ENCODE measurements around the gene TFAM. TPM values are rescaled to one million over a fixed set of nuclear protein-coding genes. Genes with fewer than 3 reads are reported as not detected.

Gene TFAM
- 36.9 TPM for total RNA-seq

DNA sequence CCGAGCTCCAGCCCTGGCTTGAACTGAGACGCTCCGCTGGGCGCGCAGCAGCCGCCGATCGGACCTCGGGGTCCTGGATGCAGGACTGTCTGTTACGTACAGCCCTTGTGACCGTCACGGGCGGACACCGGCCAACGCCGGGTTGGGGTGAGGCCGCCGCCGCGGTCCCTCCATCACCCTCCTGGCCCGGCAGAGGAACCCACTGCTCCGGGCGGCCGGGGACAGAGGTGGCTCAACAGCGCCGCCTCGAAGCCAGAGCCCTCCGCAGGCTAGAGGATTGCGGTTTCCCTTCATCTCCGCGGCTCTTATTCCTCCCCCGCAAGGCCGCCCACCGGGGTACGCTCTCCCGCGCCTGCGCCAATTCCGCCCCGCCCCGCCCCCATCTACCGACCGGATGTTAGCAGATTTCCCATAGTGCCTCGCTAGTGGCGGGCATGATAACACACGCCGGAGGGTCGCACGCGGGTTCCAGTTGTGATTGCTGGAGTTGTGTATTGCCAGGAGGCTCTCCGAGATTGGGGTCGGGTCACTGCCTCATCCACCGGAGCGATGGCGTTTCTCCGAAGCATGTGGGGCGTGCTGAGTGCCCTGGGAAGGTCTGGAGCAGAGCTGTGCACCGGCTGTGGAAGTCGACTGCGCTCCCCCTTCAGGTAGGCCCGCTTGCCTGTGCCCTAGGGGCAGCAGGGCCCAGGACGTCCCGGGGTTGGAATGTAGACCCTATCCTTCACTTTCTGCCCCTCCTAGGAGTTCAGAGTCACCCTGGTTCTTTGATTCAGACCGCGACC lies at the start of gene TFAM:
TSS of gene TFAM (plus strand) at position 412 of the 785 bp plus-strand sequence. CDS start at position 550, 138 bp downstream.
- peak; percentile 97 for DNase-seq (ENCODE audit: low spot score)

DNA sequence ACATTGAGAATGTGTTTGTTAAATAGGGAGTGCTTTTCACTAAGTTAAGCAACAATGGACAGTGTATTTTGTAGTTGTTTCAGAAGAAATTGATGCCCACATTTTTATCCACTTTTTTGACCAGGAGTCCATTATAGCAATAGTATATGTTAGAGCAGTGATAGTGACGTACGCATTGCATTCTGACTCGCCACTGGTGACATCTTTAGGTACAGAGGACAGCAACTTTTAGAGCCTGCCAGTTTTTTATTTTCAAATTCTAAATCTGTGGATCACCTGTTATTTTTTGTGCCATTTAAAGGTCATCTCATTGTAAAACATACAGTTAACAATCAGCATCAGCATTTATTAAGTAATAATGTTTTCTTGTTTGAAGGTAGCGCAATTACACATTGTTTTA lies 49.0 kb upstream of the TFAM start:
- no peak for DNase-seq (ENCODE audit: low spot score)

DNA sequence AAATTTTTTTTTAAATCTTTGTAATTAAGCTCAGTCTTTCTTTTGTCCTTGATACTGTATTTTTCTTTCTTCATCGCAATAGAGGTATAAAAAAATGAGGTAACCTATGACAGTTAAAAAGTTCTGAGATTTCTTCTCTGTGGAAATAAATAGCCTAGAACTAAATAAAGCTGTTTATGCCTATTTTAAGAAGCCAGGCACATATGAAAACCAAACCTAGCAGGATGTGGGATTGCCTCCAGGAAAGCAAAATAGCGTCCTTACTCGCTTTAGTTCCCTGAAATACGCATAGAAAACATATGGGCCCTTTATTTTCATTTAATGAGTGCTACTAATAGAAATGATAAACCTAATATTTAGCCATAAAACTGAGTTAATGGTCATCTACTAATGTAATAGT lies 43.8 kb upstream of the TFAM start:
- no peak for DNase-seq (ENCODE audit: low spot score)

DNA sequence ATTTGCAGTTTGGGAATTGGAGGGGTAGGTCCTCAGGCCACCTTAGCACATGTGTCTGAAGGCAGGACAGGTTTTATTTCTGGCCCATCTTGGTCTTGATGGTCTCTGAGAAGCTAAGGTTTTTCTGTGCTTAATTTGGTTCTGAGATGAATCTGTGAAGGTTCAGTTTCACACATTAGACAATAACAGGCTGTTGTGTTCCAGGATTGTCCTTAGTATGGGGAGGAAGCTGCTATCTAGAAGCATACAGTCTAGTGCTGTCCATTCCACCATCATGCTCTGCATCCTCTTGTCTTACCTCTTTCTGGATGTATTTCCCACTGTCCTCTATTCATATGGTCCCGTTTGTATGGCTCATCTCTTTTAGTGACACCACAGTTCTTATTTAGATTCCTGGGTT lies 43.3 kb upstream of the TFAM start:
- no peak for DNase-seq (ENCODE audit: low spot score)

DNA sequence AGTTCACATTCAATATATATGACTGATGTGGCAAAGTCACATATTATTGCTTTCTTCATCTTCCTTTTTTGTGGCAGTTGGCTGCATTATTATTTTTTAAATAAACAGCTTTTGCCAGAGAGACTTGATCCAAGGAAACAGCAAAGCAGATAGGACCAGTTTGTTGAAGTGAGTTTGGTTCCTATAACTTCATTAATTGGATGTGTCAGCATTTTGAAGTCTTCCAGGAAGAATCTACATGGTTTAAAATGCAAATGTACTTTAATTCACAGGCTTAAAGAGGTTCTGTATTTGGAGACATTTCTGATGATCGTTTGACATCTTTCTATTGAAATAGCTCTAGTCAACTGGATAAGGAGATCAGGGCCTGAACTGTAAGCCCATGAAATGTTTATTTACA lies 37.2 kb upstream of the TFAM start:
- DNase-seq (ENCODE audit: low spot score), result no peak

DNA sequence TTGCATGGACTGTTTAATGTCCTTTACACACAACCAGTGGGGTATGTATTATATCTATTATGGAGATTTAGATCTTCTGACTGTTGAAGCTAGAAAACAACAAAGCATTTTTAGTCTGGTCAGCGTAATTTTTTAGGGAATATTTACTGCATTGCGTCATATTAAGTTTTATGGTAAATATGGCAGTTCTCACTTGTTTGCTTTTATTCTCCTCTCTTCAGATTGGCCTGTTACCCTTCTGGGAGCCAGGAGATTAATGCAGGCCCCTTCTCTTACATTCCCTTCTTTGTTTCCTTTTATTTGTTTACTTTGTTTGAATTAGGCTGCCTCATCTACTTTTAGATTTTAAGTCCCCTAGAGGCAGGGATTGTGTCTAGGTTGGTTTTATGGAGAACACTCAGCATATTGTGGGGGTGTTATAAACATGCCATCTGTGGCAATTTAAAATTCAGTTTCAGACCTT lies 36.6 kb upstream of the TFAM start:
- DNase-seq (ENCODE audit: low spot score), result no peak

DNA sequence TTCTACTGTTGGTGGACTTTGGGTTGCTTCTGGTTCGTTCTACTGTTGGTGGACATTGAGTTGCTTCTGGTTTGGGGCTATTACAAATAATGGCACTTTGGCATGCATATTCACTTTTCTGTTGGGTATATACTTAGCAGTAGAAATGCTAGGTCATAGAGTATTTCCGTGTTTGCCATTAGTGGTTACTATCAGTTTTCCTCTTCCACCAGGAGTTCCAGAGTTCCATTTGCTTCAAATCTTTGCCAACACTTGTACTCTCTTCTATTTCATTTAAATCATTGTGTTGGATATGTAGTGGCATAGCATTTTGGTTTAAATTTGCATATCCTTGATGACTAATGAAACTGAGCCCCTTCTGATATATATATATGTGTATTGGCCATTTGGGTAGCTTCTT lies 35.2 kb upstream of the TFAM start:
- DNase-seq (ENCODE audit: low spot score), result no peak

DNA sequence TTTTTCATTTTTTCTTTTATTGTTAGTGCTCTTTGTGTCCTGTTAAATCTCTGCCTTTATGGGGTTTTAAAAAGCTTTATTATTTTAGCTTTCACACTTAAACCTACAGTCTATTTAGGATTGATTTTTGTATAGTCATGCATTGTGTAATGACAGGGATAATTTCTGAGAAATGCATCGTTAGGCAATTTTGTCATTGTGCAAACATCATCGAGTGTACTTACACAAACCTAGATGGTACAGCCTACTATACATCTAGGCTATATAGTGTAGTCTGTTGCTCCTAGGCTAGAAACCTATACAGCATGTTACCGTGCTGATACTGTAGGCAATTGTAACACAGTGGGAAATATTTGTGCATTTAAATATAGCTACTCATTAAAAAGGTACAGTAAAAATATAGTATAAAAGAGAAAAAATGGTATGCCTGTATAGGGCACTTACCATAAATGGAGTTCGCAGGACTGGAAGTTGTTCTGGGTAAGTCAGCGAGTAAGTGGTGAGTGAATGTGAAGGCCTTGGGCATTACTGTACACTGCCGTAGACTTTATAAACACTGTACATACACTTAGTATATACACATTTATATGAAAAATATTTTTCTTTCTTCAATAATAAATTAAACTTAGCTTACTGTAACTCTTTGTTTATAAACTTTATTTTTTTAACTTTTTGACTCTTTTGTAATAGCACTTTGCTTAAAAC lies 34.4 kb upstream of the TFAM start:
- no peak for DNase-seq (ENCODE audit: low spot score)

DNA sequence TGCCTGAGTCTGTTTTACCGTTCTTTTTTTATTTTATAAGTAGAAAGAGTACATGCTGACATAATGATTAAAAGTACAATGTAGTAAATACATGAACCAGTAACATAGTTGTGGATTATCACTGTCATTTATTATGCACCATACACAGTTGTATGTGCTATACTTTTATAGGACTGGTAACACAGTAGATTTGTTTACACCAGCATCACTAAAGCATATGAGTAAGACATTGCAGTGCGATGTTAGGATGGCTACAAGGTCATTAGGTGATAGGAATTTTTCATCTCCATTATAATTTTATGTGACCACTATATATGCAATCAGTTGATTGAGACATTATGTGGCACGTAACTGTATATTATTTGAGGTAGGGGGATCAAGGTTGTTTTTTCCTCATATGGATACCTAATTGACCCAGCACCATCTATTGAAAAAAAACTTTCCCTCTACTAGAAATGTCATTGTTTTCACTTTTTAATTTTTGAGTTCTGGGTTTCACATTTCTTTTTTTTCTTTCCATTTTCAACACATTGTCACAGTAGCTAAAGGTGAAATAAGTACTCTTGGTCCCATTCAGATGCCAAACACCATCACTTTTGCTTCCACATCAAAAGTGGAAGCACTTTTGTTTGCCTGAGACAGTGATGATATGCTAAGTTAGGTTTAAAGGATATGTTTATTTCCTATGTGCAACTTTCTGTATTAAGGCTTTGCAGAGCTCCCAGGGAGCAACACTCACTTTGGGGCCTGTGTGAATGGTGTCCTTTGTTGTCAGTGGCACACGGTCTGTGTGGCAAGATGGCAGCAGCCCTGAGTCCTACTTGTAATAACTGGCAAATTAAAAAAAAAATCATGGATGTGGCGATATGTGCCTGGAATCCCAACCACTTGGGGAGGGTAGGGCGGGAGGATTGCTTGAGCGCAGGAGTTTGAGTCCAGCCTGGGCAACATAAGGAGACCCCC lies 33.3 kb upstream of the TFAM start:
- no peak for DNase-seq (ENCODE audit: low spot score)

DNA sequence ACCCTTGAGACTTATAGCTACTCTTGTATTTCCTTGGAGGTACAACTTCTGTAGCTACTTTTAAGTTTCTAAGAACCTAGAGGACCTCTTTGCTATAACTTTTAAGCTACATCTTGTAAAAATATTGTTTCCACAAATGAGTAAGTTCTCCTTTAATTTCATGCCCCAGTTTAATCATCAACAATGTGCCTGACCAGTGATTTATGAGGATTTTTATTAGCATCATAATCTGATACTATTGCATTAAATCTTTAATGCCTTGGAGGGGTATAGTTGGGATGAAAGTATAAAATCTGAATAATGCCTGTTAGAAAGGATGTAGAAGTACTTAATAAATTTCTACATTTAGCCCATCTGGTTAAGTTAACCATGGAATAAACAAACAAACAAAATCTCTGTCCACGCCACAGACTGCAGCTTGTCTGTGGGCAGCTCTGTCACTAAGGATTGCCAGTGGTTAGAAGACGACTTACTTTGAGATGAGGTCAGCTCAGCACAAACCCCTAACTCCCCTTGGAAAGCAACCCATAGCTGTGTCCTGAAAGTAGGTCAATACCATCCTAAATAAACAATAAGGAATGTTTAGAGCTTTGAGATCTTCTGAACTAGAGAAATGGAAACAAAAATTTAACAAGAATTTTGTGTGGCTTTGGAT lies 32.1 kb upstream of the TFAM start:
- no peak for DNase-seq (ENCODE audit: low spot score)

DNA sequence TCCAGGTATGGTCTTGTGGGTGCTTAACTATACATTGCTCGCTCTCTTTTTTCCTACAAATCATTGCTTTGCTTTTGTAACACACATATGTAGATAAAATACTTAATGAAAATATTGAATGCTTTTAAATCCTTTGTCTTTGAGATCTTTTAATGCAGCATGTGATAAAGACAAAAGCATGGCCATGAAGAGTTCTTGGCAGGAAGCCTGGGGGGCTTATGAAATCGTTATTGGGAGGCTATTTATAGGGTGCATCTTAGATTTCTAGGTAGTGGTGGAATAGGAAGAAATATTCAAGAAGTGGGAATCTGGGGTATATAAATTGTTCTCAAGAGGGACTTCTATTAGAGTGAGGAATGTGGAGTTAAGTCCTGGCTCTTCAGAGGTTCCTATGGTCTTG lies 28.5 kb upstream of the TFAM start:
- DNase-seq (ENCODE audit: low spot score), result no peak

DNA sequence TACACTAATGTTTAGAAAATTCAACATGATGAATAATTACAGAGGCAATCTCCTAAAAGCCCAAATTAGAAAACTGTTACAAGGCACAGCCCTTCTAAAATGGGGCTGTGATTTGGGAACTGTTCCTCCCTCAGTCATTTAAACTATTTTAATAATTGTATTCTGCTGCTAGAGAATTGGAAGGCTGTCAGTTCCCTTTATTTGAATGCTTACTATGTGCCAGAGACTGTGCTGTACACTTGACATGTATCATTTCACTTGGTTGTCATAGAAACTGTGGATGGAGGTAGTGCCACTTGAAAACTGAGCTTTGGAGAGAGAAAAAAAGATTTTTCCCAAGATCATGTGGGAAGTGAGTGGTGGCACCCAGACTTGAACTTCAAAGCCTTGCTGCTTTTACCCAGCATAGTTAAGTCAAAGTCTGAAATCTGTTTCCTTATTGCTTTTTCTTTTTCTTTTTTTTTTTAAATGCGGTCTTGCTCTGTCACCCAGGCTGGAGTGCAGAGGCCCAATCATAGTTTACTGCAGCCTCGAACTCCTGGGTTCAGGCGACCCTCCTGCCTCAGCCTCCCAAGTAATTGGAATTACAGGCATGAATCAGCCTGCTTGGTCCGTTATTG lies 26.8 kb upstream of the TFAM start:
- no peak for DNase-seq (ENCODE audit: low spot score)

DNA sequence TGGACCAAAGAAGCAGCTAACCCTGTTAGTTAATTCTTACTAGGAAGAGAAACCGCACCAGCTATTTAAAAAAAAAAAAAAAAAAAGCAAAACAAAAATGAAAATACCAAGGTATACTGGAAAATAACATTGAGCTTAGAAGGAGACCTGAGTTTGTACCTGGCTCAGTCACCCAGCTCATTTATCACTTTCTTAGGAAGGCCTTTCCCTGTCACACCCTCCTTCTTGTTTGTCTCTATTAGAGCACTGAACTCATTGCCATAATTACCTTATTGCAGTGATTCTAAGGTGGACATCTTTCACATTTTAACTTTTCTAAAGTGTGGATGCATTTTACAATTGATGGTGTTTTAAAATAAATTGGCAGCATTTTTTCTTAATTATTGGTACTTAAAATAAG lies 26.3 kb upstream of the TFAM start:
- DNase-seq (ENCODE audit: low spot score), result no peak

DNA sequence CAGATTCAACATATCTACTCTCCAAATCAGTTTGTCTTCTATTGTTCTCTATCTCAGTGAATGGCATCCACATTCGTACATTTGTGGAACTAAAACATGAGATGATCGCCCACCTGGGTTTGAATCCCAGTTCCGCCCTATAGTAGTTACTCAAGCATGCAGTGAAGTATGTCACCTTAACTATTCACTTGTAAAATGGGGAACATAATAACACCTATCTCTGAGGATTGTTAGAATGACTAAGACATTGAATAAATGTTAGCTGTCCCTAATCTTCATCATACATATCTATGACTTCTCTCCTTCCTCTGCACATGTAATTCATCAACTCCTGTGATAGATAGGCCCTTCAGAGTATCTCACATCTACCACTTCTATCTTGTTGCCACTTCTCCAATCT lies 25.7 kb upstream of the TFAM start:
- DNase-seq (ENCODE audit: low spot score), result no peak

DNA sequence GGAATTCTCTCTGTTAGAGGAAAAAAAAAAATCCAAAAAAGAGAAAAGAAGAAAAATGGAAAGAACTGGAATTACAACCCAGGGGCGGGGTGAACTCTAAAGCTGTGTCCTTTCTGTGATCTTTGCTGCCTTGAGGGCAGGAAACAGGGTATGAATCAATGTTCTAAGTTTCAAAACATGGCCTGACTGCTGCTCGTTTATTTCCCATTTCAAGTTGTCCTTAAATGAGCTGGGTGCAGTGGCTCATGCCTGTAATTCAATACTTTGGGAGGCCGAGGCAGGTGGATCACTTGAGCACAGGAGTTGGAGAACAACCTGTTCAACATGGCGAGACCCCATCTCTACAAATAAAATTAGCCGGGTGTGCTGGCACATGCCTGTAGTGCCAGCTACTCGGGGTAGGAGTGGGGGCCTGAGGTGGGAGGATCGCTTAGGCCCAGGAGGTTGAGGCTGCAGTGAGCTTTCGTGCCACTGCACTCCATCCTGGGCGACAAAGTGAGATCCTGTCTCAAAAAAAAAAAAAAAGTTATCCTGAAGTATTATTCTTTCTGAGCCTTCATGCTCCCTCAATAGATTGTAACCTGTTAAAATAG lies 24.7 kb upstream of the TFAM start:
- no peak for DNase-seq (ENCODE audit: low spot score)

DNA sequence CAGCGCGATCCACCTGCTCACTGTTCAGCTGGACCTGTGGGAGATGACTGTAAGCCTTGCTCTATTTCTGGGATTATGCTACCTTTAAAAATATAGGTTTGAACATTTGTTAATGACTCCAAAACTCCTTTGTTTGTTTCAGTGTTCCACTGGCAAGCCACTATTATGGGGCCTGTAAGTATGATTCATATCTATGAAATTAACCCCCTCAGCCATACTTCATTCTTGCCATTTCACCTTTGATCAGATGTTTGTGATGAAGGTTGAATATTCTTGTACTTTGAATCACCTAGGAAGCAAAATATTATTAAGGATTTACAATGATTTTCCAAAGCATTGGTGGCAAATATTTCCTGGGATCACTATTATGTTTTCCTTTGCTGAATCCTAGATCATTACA lies 23.9 kb upstream of the TFAM start:
- DNase-seq (ENCODE audit: low spot score), result no peak

DNA sequence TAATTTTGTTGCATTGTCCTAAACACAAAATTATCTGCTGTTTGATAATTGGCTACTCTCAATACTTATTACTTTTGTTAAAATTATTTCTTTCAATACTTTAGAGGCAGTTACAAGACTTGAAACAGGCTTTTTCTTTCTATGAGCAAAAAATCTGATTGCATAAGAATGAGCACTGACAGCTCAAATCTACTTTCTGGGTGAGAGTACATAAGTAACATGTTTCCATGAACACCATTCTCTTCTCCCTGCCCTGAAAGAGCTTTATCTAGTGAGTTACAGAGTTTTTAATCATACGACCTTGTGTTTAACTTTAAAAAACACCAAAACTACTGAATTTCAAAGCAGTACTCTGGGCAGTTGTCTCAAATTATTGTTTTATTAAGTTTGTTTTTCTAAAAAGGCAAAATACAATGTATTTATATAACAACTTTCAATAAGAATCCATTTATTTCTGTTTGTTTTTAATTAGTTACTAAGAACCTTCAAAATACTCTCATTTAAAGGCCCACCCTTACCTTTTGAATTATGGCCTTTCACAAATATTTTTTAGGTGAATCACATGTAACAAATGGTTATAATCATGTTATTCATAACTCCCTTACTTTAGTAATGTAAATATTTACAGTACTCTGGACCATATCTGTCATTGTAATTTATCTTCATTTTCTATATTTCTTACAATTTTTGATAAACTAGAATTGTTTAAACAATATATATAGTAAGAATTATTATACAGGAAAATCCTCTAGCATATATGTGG lies 23.0 kb upstream of the TFAM start:
- no peak for DNase-seq (ENCODE audit: low spot score)

DNA sequence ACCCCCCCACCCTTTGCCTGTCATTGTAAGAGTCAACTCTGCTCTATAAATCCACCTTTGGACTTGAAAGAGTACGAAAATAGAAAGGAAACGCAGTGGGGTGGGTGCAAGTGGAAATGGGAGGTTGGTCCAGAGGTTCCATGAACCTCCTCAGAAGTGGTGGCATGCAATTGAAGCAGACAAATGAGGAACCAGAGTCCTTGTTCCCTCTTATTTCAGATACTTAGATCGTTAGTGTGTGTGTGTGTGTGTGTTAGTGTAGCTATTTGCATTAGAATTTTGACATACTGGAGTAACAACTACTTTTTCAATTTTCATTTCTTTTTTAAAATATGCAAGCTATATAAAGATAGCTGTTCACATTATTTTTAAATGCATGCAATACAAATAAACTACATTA lies 18.1 kb upstream of the TFAM start:
- DNase-seq (ENCODE audit: low spot score), result no peak

DNA sequence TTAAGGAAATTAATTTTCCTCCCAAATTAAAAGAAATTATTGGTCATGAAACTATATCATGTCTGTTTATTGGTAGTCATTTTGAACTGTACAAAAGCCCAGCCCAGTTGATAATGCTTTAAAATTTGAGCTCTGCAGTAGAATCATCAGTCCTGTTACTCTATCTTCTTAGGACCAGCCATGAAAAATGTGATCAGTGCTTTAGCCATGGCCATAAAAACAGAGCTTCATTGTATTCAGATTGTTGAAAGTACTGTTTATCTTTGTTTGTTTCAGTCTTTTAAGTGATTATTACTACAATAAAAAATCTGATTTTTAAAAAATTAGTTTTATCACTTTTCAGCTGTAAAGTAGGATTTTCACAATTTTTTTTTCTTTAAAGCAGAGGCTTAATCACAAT lies 13.7 kb upstream of the TFAM start:
- no peak for DNase-seq (ENCODE audit: low spot score)
